Measurements from ENCODE around the gene FMNL1. TPM values are rescaled to one million over a fixed set of nuclear protein-coding genes. Genes with fewer than 3 reads are reported as not detected.

Gene FMNL1
- total RNA-seq, 1 experiment from 2014 or later = 20.0 TPM

DNA sequence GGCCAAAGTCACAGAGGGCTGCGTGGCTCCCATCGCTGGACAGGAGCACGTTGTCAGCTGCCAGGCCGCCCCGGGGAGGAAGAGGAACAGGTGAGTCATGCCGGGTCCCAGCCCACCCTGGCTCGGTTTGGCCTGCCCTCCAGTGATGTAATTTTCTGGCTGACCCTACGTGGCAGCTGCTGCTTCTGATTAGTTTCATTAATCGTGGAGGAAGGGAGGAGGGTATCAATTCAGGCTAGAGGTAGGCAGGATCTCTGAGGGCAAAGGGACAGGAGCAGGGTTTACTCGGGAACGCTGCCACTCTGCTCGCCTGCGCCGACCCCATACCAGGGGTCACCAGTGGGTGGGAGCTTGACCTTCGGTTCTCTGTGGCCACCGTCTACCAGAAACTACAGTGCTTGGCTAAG is 51.9 kb downstream of the FMNL1 start:
- intact Hi-C loops (cut with micrococcal nuclease; ENCODE audit: unreplicated experiment) = no loop called here
- no peak overlapping the region for H3K4me3 ChIP-seq (ENCODE audit: low read depth in 2 of 2, low read length in 2 of 2)
- peaks cover 7% of the 10 kb centered on the region for H3K36me3 ChIP-seq (ENCODE audit: control insufficient read depth, insufficient read depth, low read length)
- H3K27me3 ChIP-seq (ENCODE audit: control insufficient read depth, insufficient read depth, low read length) = no peaks in the 10 kb centered on the region
- DNase-seq (ENCODE audit: low read depth, low spot score) (no peak), ATAC-seq (no peak)
- CTCF ChIA-PET = no interaction called here
- POLR2A ChIA-PET = no interaction called here
- peak overlapping the region; percentile 23; the same call in 1 of the 2 replicates for H3K27ac ChIP-seq (ENCODE audit: low read length)
- H3K9me3 ChIP-seq (ENCODE audit: control insufficient read depth, insufficient read depth, low read depth, low read length) = no peaks in the 10 kb centered on the region
- TF ChIP-seq CTCF (IDR thresholded peaks at IDR 0.05) (no peak), REST (IDR thresholded peaks at IDR 0.05; ENCODE audit: insufficient read depth in 1 of 2, low read depth in 2 of 2, low read length in 1 of 2) (no peak), TCF7L2 (IDR thresholded peaks at IDR 0.05; ENCODE audit: low read depth, low read length) (no peak), POLR2AphosphoS5 (IDR thresholded peaks at IDR 0.05; ENCODE audit: low read depth, low read length) (no peak), SIN3A (IDR thresholded peaks at IDR 0.05; ENCODE audit: borderline replicate concordance, insufficient read depth, low read depth, low read length) (no peak)
- BruUV-seq (replicated peaks) = no TSS peak
- peaks cover 33% of the 10 kb centered on the region for H3K4me1 ChIP-seq (ENCODE audit: control insufficient read depth, insufficient read depth, low read length)
- in situ Hi-C loops (cut with HindIII; ENCODE audit: low pct_unique_long_range_greater_than_20kb, low sequenced_read_pairs) = no loop called here

DNA sequence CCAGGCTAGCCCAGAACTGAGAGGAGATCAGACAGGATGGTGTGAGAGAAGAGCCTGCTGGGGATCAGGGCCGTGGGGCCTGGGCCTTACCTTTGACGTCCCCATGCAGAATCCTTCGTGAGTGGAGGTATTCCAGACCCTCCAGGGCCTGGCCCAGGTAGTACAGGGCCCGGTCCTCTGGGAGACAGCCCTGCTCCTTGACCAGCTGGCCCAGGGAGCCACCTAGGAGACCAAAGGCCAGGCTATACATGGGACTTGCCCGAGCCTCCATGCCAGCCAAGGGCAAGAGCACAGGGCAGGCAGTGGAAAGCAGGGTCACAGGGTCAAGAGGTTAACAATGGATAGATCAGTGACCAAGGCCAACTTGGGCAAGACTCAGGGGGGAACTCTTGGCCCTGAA is 52.3 kb downstream of the FMNL1 start:
- ChIA-PET CTCF (no interaction called here), POLR2A (no interaction called here)
- no peak; the same call in 1 of the 2 replicates for ATAC-seq
- Histone ChIP-seq H3K36me3 (ENCODE audit: control insufficient read depth, insufficient read depth, low read length) (peaks cover 7% of the 10 kb centered on the region), H3K27ac (ENCODE audit: low read length) (0 out of 2 replicates have a peak overlapping the region, but pooled peaks have one; percentile 29), H3K4me3 (ENCODE audit: low read depth in 2 of 2, low read length in 2 of 2) (no peak overlapping the region), H3K27me3 (ENCODE audit: control insufficient read depth, insufficient read depth, low read length) (no peaks in the 10 kb centered on the region), H3K9me3 (ENCODE audit: control insufficient read depth, insufficient read depth, low read depth, low read length) (no peaks in the 10 kb centered on the region), H3K4me1 (ENCODE audit: control insufficient read depth, insufficient read depth, low read length) (peaks cover 32% of the 10 kb centered on the region)
- in situ Hi-C loops (cut with HindIII; ENCODE audit: low pct_unique_long_range_greater_than_20kb, low sequenced_read_pairs) = no loop called here
- DNase-seq (ENCODE audit: low read depth, low spot score) = no peak
- intact Hi-C loops (cut with micrococcal nuclease; ENCODE audit: unreplicated experiment) = no loop called here
- no TSS peak for BruUV-seq (replicated peaks)
- TF ChIP-seq POLR2AphosphoS5 (IDR thresholded peaks at IDR 0.05; ENCODE audit: low read depth, low read length) = peak; percentile 42; the same call in 1 of the 2 replicates
- TF ChIP-seq CTCF (IDR thresholded peaks at IDR 0.05) = no peak
